ENCODE results near the gene MLH1. TPM values are rescaled to one million over a fixed set of nuclear protein-coding genes. Genes with fewer than 3 reads are reported as not detected.

The MLH1 gene
- total RNA-seq, 2 donors from 2014 or later = 17.3 TPM

DNA sequence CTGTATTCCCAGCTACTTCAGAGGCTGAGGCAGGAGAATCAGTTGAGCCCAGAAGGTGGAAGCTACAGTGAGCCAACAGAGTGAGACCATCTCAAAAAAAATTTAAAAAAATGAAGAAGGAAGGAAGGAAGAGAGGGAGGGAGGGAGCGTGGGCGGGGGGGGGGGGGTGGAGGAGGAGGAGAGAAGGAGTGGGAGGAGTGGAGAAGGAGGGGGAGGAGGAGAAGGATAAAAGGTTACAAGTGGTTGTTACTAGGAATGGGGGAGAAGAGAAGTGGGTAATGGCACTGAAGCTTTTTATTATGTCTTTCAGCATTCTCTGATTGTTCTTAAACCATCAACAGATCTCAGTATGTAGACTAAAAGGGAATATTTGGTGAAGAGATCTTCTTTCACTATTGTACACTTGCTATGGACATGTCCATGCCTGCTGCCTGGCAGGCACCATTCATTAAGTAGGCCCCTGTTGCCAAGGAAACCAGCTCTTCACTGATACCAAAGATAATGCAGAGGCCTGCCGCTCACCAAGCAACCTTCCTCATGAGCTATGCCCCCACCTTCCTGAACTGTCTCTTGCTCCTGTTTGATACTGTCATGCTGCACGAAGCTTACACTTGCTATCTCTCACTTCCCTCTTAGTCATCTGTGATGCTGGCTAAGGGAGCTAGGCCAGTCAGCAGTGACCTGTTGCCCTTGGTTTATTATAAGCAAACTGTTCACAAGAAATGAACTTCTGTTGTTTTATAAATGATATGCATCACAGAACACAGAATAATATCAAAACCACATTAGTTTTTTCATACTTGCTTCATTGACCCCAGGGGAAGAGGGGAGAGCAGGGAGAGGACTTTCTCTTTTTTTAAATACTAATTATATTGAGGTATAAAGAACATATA lies 23.5 kb upstream of the MLH1 start:
- intact Hi-C loops (cut with DNase I, micrococcal nuclease) = no loop called here
- ATAC-seq = peak; percentile 49
- peak in 1 of 2 donors; percentile 36 for DNase-seq

DNA sequence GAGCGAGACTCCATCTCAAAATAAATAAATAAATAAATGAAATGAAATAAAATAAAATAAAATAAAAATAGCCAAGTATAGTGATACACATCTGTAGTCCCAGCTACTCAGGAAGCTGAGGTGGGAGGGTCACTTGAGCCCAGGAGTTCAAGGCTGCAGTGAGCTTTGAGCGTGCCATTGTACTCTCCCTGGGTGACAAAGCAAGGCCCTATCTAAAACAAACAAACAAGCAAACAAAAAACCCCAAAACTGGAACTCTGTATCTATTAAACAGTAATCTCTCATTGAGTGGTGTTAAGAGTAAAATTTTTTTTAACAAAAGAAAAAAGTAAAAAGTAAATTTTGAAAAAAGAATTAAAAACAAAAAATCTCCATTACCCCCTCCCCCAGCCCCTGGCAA lies 21.2 kb upstream of the MLH1 start:
- no peak for DNase-seq
- intact Hi-C loops (cut with DNase I, micrococcal nuclease) = no loop called here
- no peak for ATAC-seq

DNA sequence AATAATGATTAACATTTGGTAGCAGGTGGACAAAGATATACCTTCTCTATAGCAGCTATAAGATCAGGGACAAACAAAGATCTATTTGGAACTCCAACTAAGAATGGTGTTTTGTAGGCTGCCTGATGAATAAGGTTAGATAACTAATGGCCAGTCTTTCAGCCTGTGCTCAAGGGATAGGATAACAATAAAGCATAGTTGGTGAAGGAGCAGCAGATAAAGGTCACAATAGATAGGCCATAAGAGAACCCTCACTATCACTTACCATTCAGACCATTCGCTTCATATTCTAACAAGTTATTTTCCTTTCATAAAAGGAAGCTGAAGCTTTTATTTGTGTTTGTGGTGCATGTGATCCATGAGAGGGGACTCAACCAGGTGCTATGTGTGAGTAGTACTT lies 20.2 kb upstream of the MLH1 start:
- intact Hi-C loops (cut with DNase I, micrococcal nuclease) = no loop called here
- no peak for DNase-seq
- no peak for ATAC-seq

DNA sequence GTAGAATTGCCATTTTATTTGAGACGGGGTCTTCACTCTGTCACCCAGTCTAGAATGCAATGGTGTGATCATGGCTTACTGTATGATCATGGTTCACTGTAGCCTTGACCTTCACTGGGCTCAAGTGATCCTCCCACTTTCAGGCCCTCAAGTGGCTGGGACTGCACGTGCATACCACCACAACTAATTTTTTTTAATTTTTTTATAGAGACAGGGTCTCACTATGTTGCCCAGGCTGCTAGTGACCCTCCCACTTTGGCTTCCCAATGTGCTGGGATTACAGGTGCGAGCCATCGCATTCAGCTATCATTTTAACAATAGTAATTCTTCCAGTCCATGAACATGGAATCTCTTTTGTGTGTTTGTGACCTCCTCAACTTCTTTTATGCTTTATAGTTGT lies 12.3 kb upstream of the MLH1 start:
- ATAC-seq = no peak
- intact Hi-C loops (cut with DNase I, micrococcal nuclease) = no loop called here
- no peak for DNase-seq

DNA sequence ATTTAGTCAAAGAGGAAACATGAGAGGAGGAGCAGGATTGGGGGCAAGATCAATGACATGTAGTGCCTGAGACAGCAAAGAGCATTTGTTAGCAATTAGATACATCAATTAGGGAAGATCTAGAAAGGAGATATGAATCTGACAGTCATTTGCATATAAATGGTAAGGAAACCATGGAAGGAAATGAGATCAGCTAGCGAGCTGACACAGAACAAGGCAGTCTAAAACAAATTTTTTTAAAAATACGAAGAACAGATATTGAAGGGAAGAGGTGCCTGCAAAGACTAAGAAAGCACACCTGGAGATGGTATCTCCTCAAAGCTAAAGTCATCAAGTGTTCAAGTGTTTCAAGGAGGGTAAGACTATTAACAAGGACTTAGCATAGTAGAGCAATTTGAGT lies 5.0 kb upstream of the MLH1 start:
- no peak for ATAC-seq
- intact Hi-C loops (cut with DNase I, micrococcal nuclease) = no loop called here
- no peak for DNase-seq

DNA sequence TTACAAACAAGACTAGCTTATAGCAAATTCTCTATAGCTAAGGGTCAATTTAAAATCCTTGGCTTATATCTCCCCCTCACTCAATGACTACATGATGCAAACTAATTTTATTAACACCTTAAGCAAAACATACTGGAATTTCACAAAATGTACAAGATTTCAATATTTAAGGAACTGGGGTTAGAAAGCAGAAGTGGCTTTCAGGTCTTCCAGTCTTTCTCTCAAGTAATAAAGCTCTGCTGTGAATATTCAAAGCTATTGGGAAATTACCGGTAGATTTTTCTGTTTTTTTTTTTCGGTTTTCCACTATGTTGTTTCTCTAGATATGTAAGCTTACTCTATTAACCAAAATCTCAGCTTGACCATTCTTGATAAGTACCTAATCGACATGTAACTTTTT lies 4.3 kb upstream of the MLH1 start:
- intact Hi-C loops (cut with DNase I, micrococcal nuclease) = no loop called here
- no peak for ATAC-seq
- DNase-seq = no peak

DNA sequence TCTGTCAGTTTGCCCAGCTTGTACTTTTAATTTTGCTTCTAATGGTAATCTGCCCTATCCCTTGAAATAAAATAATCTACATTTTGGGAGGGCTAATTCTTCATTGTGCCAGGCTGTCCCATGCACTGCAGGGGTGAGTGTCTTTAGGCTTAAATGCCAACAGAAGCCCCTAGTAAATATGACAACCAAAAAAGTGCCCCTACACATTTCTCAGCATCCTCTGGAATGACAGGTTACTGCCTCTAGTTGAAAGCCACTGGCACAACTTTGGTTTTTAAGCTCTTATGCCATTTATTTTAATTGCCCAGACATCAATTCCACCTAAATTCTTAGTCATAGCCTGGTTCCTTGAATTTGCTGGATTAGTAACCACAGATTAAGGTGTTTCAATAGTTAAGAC lies 3.8 kb upstream of the MLH1 start:
- intact Hi-C loops (cut with DNase I, micrococcal nuclease) = no loop called here
- no peak for ATAC-seq
- no peak for DNase-seq

DNA sequence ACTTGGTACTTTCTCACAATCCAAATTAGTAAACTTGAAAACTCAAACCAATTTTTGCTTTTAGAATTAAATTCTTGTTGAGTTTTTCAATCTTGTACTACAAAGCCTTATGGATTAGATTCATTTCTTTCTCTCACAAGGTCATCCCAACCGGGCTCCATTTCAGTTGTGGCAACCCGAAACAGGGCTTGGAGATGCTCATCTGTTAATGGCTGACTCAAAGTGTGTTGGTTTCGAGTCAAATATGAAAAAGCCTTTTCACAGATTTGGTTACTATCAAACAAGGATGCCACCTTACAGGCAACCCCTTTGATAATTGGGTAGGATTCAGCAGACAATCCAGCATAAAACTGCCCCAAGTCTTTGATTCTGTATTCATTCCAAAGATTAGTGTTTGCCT lies 2.2 kb upstream of the MLH1 start:
- ATAC-seq (no peak), DNase-seq (no peak)
- intact Hi-C loops (cut with DNase I, micrococcal nuclease) = no loop called here

DNA sequence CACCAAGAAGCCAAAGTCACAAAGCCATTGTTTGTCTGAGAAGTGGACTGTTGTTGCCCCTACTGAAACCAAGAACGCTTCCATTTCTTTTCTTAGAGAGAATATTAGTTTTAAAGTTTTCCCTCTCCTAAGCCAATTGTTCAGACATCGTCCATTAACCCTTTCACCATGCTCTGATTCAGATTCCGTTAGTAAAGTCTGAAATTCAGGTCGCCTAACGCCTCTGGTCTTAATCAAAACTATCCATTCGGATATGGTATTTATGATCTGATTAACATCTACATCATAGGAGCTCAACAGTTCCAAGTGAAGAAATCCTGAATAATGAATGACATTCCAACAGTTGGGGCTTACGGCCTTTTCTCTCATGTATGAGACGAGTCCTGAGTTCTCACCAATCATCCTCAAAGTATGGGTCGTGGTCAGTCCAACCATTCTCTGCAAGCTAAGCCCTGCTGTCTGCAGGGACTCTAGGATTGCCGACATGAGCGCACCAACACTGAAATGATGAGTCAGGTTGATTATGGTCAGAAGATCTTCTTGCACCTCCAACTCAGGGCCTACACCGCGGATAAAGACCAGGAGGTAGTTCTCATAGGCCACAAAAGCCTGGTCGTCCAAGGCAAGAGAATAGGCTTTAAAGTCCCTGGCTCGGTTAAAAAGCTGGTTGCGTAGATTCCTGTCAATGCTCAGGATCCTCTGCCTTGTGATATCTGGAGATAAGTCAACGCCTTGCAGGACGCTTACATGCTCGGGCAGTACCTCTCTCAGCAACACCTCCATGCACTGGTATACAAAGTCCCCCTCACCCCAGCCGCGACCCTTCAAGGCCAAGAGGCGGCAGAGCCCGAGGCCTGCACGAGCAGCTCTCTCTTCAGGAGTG lies 1.2 kb upstream of the MLH1 start:
- no peak for ATAC-seq
- intact Hi-C loops (cut with DNase I, micrococcal nuclease) = no loop called here
- DNase-seq = peak; percentile 23 to 41

DNA sequence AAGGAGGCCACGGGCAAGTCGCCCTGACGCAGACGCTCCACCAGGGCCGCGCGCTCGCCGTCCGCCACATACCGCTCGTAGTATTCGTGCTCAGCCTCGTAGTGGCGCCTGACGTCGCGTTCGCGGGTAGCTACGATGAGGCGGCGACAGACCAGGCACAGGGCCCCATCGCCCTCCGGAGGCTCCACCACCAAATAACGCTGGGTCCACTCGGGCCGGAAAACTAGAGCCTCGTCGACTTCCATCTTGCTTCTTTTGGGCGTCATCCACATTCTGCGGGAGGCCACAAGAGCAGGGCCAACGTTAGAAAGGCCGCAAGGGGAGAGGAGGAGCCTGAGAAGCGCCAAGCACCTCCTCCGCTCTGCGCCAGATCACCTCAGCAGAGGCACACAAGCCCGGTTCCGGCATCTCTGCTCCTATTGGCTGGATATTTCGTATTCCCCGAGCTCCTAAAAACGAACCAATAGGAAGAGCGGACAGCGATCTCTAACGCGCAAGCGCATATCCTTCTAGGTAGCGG lies 452 bp upstream of the MLH1 start, which contains the start of gene EPM2AIP1:
Gene EPM2AIP1 (minus strand): TSS at position 326 of the 520 bp plus-strand sequence. CDS start 54 bp downstream, at position 272.
- DNase-seq (no peak), ATAC-seq (peak; percentile 87)
- intact Hi-C loops (cut with DNase I, micrococcal nuclease) = no loop called here

DNA sequence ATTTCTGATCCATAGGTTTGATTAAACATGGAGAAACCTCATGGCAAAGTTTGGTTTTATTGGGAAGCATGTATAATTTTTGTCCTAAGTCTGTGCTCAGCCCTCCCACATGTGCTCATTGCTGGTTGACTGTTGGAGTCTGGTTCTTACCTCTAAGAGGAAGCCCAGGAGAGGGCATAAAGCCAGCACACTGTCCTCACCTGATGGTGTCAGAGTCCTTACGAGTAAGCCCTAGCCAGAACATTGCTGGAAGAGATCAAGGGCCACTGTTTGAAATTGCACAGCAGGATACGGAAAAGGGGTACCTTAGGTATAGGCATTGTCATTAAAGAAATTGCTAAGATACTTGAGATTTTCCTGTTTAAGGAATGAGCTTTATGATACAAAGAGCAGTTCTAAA lies 21.3 kb downstream of the MLH1 start:
- no peak for DNase-seq
- intact Hi-C loops (cut with DNase I, micrococcal nuclease) = no loop called here
- no peak for ATAC-seq

DNA sequence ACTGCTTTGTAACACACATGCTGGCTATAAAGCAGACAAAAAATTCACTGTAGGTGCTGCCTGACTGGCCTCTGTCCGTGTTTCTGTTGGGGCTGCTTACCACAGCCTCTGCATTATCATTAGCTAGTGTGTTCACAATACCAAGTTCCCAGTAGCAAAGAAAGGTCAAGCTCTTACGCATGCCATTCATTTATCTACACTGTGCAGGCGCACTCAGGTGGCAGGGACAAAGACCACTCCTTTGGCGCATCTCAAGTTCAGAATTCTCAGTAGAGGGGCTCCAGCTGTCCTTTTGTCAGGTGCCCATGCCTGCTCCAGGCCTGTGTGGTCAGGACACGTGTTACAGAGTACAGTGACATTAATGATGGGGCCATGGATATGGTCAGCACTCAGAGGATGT lies 22.3 kb downstream of the MLH1 start:
- ATAC-seq = no peak
- intact Hi-C loops (cut with DNase I, micrococcal nuclease) = no loop called here
- no peak for DNase-seq

DNA sequence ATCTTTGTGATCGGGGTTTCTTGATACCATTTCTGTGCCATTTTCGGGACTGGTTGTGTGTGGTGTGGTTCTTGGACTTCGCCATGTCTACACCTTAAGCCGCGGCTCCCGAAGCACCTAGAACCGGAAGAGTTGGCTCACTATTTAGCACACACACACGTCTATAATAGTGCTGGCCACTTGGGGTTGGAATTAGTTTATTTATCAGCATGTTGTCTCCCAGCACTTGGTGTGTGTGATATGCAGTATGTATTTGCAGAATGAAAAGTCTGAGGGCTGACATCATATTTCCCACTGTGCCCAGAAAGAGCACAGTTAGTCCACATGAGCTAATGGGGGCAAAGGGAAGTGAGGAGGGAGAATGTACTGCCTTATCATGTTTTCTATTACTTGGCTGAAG lies 23.6 kb downstream of the MLH1 start:
- ATAC-seq = no peak
- no peak for DNase-seq
- intact Hi-C loops (cut with DNase I, micrococcal nuclease) = no loop called here

DNA sequence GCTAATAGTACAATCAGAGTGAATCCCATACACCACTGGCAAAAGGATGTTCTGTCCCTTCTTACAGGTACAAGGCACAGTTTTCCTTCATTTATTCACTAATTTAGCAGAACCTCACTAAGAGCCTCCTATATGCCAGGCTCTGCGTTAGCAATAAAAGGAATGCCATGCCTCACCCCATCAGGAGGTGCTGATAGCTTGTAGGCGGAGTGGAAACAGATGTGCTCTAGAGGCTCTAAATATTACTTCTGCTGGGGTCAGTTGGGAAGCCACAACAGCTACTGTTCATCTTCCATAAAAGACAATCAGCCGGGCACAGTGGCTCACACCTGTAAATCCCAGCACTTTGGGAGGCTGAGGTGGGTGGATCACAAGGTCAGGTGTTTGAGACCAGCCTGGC lies 24.4 kb downstream of the MLH1 start:
- intact Hi-C loops (cut with DNase I, micrococcal nuclease) = no loop called here
- no peak for ATAC-seq
- DNase-seq = no peak

DNA sequence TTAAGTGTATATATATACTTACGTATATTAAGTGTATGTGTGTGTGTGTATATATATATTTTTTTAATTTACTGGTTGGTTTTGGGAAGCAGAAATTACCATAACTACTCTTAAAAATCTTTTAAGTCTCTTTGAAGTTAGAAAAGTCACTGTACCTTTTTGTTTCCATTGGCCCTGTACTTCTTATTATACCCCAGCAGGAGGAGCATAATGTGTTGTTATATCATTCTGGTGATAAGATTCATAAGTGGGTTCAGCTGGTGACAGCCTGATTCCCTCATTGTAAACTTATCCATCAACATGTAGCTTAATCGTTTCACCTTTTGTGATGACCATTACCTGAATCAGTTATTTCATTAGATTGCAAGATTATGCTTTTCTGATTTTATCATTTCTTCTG lies 30.8 kb downstream of the MLH1 start:
- peak; percentile 43 for ATAC-seq
- intact Hi-C loops (cut with DNase I, micrococcal nuclease) = loop anchor here in 1 of 2 donors (10.0 kb wide), 1 partner anchor 191 kb away; no protein-coding TSS in a partner anchor
- no peak for DNase-seq

DNA sequence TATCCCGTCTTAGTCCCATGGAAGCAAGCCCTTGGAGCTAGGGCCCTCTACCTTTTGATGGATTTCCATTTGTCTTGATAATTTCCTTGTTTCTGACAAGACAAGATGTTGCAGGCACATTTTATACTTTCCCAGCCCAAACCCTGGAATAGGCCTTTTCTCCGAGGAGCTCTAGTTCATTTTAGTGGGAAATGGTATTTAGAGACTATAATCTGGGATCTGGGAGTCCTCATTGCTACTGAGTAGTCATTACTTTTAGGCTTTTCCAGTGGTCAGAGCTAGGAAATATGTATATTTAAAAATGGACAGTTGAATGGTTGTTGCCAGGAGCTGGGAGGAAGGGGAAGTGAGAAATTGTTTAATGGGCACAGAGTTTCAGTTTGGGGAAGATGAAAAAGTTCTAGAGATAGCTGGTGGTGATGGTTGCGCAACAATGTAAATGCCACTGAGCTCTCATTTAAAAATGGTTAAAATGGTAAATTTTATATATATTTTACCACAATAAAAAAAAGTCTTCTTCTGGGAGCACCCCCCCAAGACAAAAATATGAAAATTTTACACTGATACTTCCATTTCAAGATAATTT lies 31.6 kb downstream of the MLH1 start:
- no peak for DNase-seq
- intact Hi-C loops (cut with DNase I, micrococcal nuclease) = loop anchor here in 1 of 2 donors (10.0 kb wide), 1 partner anchor 190 kb away; no protein-coding TSS in a partner anchor

DNA sequence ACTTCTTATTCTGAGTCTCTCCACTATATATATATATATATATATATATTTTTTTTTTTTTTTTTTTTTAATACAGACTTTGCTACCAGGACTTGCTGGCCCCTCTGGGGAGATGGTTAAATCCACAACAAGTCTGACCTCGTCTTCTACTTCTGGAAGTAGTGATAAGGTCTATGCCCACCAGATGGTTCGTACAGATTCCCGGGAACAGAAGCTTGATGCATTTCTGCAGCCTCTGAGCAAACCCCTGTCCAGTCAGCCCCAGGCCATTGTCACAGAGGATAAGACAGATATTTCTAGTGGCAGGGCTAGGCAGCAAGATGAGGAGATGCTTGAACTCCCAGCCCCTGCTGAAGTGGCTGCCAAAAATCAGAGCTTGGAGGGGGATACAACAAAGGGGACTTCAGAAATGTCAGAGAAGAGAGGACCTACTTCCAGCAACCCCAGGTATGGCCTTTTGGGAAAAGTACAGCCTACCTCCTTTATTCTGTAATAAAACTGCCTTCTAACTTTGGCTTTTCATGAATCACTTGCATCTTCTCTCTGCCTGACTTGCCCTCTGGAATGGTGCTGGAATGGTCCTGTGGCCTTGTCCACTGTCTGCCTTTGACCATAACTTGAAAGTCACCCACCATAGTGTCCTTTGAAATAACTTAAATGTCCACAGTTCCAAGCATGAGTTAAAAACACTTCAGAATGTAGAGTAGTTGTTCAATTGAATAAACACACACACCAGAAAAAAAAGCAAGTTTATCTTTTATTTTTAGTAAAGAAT lies 32.4 kb downstream of the MLH1 start:
- ATAC-seq = no peak
- intact Hi-C loops (cut with DNase I, micrococcal nuclease) = loop anchor here in 1 of 2 donors (10.0 kb wide), 1 partner anchor 189 kb away; no protein-coding TSS in a partner anchor
- DNase-seq = no peak

More for the DNA sequence above, 31.6 kb downstream of the MLH1 start:
- ATAC-seq = no peak

DNA sequence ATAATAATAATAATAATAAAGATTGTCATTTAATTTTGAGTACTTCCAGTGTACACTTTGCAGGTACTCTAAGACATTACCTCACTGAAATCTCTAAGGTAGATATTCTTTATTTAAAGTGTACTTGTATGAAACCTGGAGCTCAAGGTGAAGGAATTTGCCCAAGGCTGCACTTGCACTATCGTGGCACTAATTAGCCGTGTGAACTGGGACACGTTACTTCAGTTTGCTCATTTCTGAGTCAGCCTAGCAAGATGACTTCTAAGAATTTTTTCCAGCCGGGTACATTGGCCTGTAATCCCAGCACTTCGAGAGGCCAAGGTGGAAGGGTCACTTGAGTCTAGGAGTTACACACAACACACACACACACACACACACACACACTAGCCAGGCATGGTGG lies 33.5 kb downstream of the MLH1 start:
- intact Hi-C loops (cut with DNase I, micrococcal nuclease) = loop anchor here in 1 of 2 donors (10.0 kb wide), 1 partner anchor 188 kb away; no protein-coding TSS in a partner anchor
- DNase-seq (no peak), ATAC-seq (no peak)
